NCI-H524 treated with DMSO at 0.1 percent for 48 hours (cell line): Measurements from ENCODE around the gene GALNT9.
"Not testable (repeated sequence)": the region's sequence is repeated elsewhere in the genome, so short reads cannot be mapped to it uniquely, and the experiment has no call there.

Experiments
- DNase-seq: peaks from one replicate; lab custom pipeline; 2025; lab: John Stamatoyannopoulos, UW

Gene GALNT9

GRCh38 chr12:132229193-132229760 lies 100.1 kb downstream of the GALNT9 start:
- no peak for DNase-seq

GRCh38 chr12:132228476-132229192 lies 100.8 kb downstream of the GALNT9 start:
- no peak for DNase-seq

- DNase-seq, result no peak
Measured at GRCh38 chr12:132227782-132228475, 101.5 kb downstream of the GALNT9 start.

- DNase-seq, result no peak
Measured at GRCh38 chr12:132227118-132227517, 102.3 kb downstream of the GALNT9 start.

GRCh38 chr12:132226604-132227003 lies 102.8 kb downstream of the GALNT9 start:
- no peak for DNase-seq

GRCh38 chr12:132225214-132225613 lies 104.2 kb downstream of the GALNT9 start:
- no peak for DNase-seq

GRCh38 chr12:132224484-132224883 lies 104.9 kb downstream of the GALNT9 start:
- no peak for DNase-seq

- no peak for DNase-seq
Measured at GRCh38 chr12:132222808-132223173, 106.6 kb downstream of the GALNT9 start.

GRCh38 chr12:132222096-132222807 lies 107.1 kb downstream of the GALNT9 start:
- DNase-seq, result no peak

GRCh38 chr12:132219761-132220160 lies 109.6 kb downstream of the GALNT9 start:
- not testable (repeated sequence) for DNase-seq

GRCh38 chr12:132219323-132219722 lies 110.1 kb downstream of the GALNT9 start:
- DNase-seq, result no peak

GRCh38 chr12:132218915-132219314 lies 110.5 kb downstream of the GALNT9 start:
- no peak for DNase-seq

GRCh38 chr12:132218527-132218875 lies 110.9 kb downstream of the GALNT9 start:
- DNase-seq, result no peak

- no peak for DNase-seq
Measured at GRCh38 chr12:132217800-132218526, 111.4 kb downstream of the GALNT9 start.

GRCh38 chr12:132217371-132217770 lies 112.0 kb downstream of the GALNT9 start:
- DNase-seq, result no peak

GRCh38 chr12:132216354-132216987 lies 112.9 kb downstream of the GALNT9 start:
- no peak for DNase-seq

GRCh38 chr12:132215299-132215989 lies 113.9 kb downstream of the GALNT9 start:
- no peak for DNase-seq

- no peak for DNase-seq
Measured at GRCh38 chr12:132214891-132215290, 114.5 kb downstream of the GALNT9 start.

GRCh38 chr12:132214161-132214476 lies 115.3 kb downstream of the GALNT9 start:
- DNase-seq, result no peak

- no peak for DNase-seq
Measured at GRCh38 chr12:132213359-132214160, 115.8 kb downstream of the GALNT9 start.
